Fibroblast of lung (primary cell): Measurements from ENCODE around the gene PATJ.

Experiments
- EZH2 ChIP-seq: IDR thresholded peaks from 2 replicates; pipeline ENCODE4 v1.5.1; 2012; ENCODE audit warnings: low read length, control low read depth, mild to moderate bottlenecking; ENCODE audit errors: missing control alignments
- TF ChIP-seq, protein P1 (sequence below), 2 donors: IDR thresholded peaks in 1 of 2; conservative IDR thresholded peaks in 1 of 2; 1 replicate in 1 of 2; 2 replicates in 1 of 2; pipeline ENCODE4 v1.5.1; 2011 to 2012; ENCODE audit warnings: low read length in 2 of 2, control low read depth in 1 of 2, inconsistent platforms in 1 of 2, low read depth in 1 of 2, mild to moderate bottlenecking in 1 of 2

DNA sequence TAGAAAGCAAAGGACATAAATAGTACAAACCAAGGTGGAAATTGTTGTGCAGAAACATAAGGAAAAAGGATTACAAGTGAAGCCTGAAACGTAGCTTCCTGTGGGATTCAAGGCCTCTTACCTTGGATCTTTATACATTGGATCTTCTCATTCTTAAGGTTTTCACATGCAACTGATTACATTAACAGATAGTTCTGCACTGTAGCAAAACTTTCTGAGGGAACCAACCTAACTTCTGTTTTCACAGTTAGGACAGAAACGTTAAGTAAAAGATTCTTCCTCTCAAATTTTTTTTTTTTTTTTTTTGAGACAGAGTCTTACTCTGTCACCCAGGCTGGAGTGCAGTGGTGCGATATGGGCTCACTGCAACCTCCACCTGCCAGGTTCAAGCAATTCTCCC lies 9.6 kb upstream of the PATJ start:
- TF ChIP-seq, protein P1, sequence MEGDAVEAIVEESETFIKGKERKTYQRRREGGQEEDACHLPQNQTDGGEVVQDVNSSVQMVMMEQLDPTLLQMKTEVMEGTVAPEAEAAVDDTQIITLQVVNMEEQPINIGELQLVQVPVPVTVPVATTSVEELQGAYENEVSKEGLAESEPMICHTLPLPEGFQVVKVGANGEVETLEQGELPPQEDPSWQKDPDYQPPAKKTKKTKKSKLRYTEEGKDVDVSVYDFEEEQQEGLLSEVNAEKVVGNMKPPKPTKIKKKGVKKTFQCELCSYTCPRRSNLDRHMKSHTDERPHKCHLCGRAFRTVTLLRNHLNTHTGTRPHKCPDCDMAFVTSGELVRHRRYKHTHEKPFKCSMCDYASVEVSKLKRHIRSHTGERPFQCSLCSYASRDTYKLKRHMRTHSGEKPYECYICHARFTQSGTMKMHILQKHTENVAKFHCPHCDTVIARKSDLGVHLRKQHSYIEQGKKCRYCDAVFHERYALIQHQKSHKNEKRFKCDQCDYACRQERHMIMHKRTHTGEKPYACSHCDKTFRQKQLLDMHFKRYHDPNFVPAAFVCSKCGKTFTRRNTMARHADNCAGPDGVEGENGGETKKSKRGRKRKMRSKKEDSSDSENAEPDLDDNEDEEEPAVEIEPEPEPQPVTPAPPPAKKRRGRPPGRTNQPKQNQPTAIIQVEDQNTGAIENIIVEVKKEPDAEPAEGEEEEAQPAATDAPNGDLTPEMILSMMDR (conservative IDR thresholded peaks at IDR 0.05 in 1 of 2, IDR thresholded peaks at IDR 0.05 in 1 of 2; ENCODE audit: low read depth in 1 of 2, low read length in 2 of 2), result no peak
- TF ChIP-seq EZH2, result no peak
